Hematopoietic multipotent progenitor cell treated with erythropoietin and hydrocortisone succinate and interleukin-3 and kit ligand, for 4 days (in vitro differentiated cells): ENCODE data around the gene ZNF683.
"Not testable (repeated sequence)": the region's sequence is repeated elsewhere in the genome, so short reads cannot be mapped to it uniquely, and the experiment has no call there.

ENCODE experiments used
- DNase-seq: peaks from one replicate; pipeline ENCODE4 v3.0.0-alpha.2; 2015

Gene ZNF683

GRCh38 chr1:26384076-26384475 lies 11.5 kb upstream of the ZNF683 start:
- no peak for DNase-seq

- DNase-seq, result no peak
Measured at GRCh38 chr1:26378879-26379251, 6.3 kb upstream of the ZNF683 start.

- peak; percentile 99 for DNase-seq
Measured at GRCh38 chr1:26378088-26378878, 5.7 kb upstream of the ZNF683 start.

- no peak for DNase-seq
Measured at GRCh38 chr1:26376050-26376449, 3.5 kb upstream of the ZNF683 start.

- DNase-seq, result peak; percentile 36
Measured at GRCh38 chr1:26375081-26375480, 2.5 kb upstream of the ZNF683 start.

- not testable (repeated sequence) for DNase-seq
Measured at GRCh38 chr1:26374361-26374760, 1.8 kb upstream of the ZNF683 start.

- DNase-seq, result peak; percentile 71
Measured at GRCh38 chr1:26373789-26374188, 1.2 kb upstream of the ZNF683 start.

- no peak for DNase-seq
Measured at GRCh38 chr1:26373281-26373680, 731 bp upstream of the ZNF683 start.

GRCh38 chr1:26372039-26372438 lies 511 bp downstream of the ZNF683 start:
- no peak for DNase-seq

- peak; percentile 41 for DNase-seq
Measured at GRCh38 chr1:26370591-26371382, 1.8 kb downstream of the ZNF683 start.

- no peak for DNase-seq
Measured at GRCh38 chr1:26368486-26368885, 4.1 kb downstream of the ZNF683 start.

GRCh38 chr1:26368006-26368405 lies 4.5 kb downstream of the ZNF683 start:
- DNase-seq, result no peak

GRCh38 chr1:26367441-26367840 lies 5.1 kb downstream of the ZNF683 start:
- DNase-seq, result no peak

- DNase-seq, result no peak
Measured at GRCh38 chr1:26364956-26365355, 7.6 kb downstream of the ZNF683 start.

- peak; percentile 95 for DNase-seq
Measured at GRCh38 chr1:26363549-26364448, 8.8 kb downstream of the ZNF683 start.

GRCh38 chr1:26362331-26362730 lies 10.2 kb downstream of the ZNF683 start:
- no peak for DNase-seq

GRCh38 chr1:26361605-26362122 lies 10.9 kb downstream of the ZNF683 start:
- DNase-seq, result no peak

- peak; percentile 74 for DNase-seq
Measured at GRCh38 chr1:26360807-26361604, 11.5 kb downstream of the ZNF683 start.

- no peak for DNase-seq
Measured at GRCh38 chr1:26359981-26360806, 12.4 kb downstream of the ZNF683 start.

GRCh38 chr1:26358411-26359384 lies 13.9 kb downstream of the ZNF683 start:
- peak; percentile 23 for DNase-seq
